K562 (cell line): ENCODE measurements around the gene SLC25A33. TPM values are rescaled to one million over a fixed set of nuclear protein-coding genes. Genes with fewer than 3 reads are reported as not detected.

Experiments
- C11orf30 ChIP-seq: fragments of 450-650 bp; IDR thresholded peaks from 2 replicates; pipeline ENCODE4 v1.6.1; 2016; ENCODE audit warnings: low read depth, mild to moderate bottlenecking
- CBFB ChIP-seq: sonication (generic); formaldehyde crosslinking; IDR thresholded peaks from 2 replicates; pipeline ENCODE4 v1.4.0; 2020; ENCODE audit warnings: mild to moderate bottlenecking, missing genetic modification reagents
- HLTF ChIP-seq: fragments of 450-650 bp; IDR thresholded peaks from 2 replicates; pipeline ENCODE4 v1.6.1; 2016
- MTA1 ChIP-seq: fragments of 450-650 bp; IDR thresholded peaks from 2 replicates; pipeline ENCODE4 v1.6.1; 2017; ENCODE audit warnings: borderline replicate concordance
- MTF1 ChIP-seq: fragments of 250-450 bp; sonication (Bioruptor Pico); IDR thresholded peaks from 2 replicates; pipeline ENCODE4 v1.9.0; 2021; ENCODE audit warnings: moderate library complexity, mild to moderate bottlenecking, inconsistent platforms, borderline replicate concordance
- NBN ChIP-seq: fragments of 450-650 bp; IDR thresholded peaks from 2 replicates; pipeline ENCODE4 v1.6.1; 2016; ENCODE audit warnings: low read depth, mild to moderate bottlenecking
- NFIC ChIP-seq: fragments of 450-650 bp; IDR thresholded peaks from 2 replicates; pipeline ENCODE4 v1.6.1; 2017; ENCODE audit warnings: mild to moderate bottlenecking, inconsistent platforms
- PTRF ChIP-seq: fragments of 450-650 bp; IDR thresholded peaks from 2 replicates; pipeline ENCODE4 v1.6.1; 2016; ENCODE audit warnings: mild to moderate bottlenecking, missing genetic modification characterization, missing compliant biosample characterization
- SMAD4 ChIP-seq: fragments of 250-450 bp; sonication (Bioruptor Pico); conservative IDR thresholded peaks from 2 replicates; pipeline ENCODE4 v1.8.0; 2021; ENCODE audit warnings: inconsistent platforms, mild to moderate bottlenecking, moderate library complexity
- TCF7L2 ChIP-seq: fragments of 150-350 bp; IDR thresholded peaks from 2 replicates; pipeline ENCODE4 v1.6.1; 2016; ENCODE audit warnings: low read depth, mild to moderate bottlenecking, low read length, moderate library complexity
- XRCC5 ChIP-seq: fragments of 200-400 bp; formaldehyde crosslinking; IDR thresholded peaks from 2 replicates; pipeline ENCODE4 v1.6.1; 2017; ENCODE audit warnings: low read depth, mild to moderate bottlenecking, low read length
- YY1 ChIP-seq, 3 experiments: IDR thresholded peaks; 2 replicates each; pipeline ENCODE4 v1.6.1; 2011; ENCODE audit warnings: low read length in 2 of 3, mild to moderate bottlenecking in 2 of 3, moderate library complexity in 2 of 3, borderline replicate concordance in 1 of 3, control low read depth in 1 of 3, low read depth in 1 of 3; ENCODE audit not compliant: insufficient read depth in 3 of 3, insufficient replicate concordance in 2 of 3, control insufficient read depth in 1 of 3, insufficient read length in 1 of 3; ENCODE audit errors: extremely low read depth in 1 of 3
- ZNF217 ChIP-seq: sonication (generic); formaldehyde crosslinking; IDR thresholded peaks from 2 replicates; pipeline ENCODE4 v1.8.0; 2022; ENCODE audit warnings: mild to moderate bottlenecking, missing genetic modification reagents
- polyA plus RNA-seq, 8 experiments: library from polyadenylated mRNA; depleted of rRNA in 4 of 8; stranded (reverse) in 5 of 8; unstranded in 3 of 8; fragments of >200 nt; fragmentation: Nextera tagmentation in 2 of 8; fragmentation: Illumina TruSeq in 1 of 8; extraction: Ambion mirVana in 2 of 8; extraction: Trizol in 1 of 8; gene quantifications; 2 replicates each; pipeline versions ENCODE4 v1.2.1 to v1.2.3, GENCODE V29; 2011 to 2014; ENCODE audit warnings: inconsistent platforms in 1 of 8, missing spikeins in 1 of 8
- total RNA-seq, 7 experiments: library from RNA; depleted of rRNA in 6 of 7; stranded (reverse); fragments of >200 nt in 6 of 7; fragmentation: Illumina TruSeq in 2 of 7; extraction: Trizol in 2 of 7; gene quantifications; 2 replicates each; pipeline versions ENCODE4 v1.2.1 to v1.2.3, GENCODE V29; 2011 to 2021; ENCODE audit warnings: low replicate concordance in 1 of 7
- TF ChIP-seq, protein P1 (sequence below): IDR thresholded peaks from 2 replicates; pipeline ENCODE4 v1.6.1; 2014; ENCODE audit warnings: antibody characterized with exemption
- TF ChIP-seq, protein P2 (sequence below): fragments of 200-800 bp; sonication (Bioruptor generic); IDR thresholded peaks from 2 replicates; pipeline ENCODE4 v1.6.1; 2016; ENCODE audit warnings: missing genetic modification characterization, missing compliant biosample characterization
- TF ChIP-seq, protein P3 (sequence below): sonication (generic); formaldehyde crosslinking; IDR thresholded peaks from 2 replicates; pipeline ENCODE4 v1.8.0; 2022; ENCODE audit warnings: mild to moderate bottlenecking, missing genetic modification reagents
- TF ChIP-seq, protein P4 (sequence below): fragments of 450-650 bp; IDR thresholded peaks from 2 replicates; pipeline ENCODE4 v1.6.1; 2017; ENCODE audit warnings: antibody characterized with exemption, mild to moderate bottlenecking

The SLC25A33 gene
- total and polyA plus RNA-seq, 9 of the 15 experiments (the other 6 are each of a cell fraction or from before 2014, with no cell fraction given): 3.2 to 23.5 (median 17.5) TPM

DNA sequence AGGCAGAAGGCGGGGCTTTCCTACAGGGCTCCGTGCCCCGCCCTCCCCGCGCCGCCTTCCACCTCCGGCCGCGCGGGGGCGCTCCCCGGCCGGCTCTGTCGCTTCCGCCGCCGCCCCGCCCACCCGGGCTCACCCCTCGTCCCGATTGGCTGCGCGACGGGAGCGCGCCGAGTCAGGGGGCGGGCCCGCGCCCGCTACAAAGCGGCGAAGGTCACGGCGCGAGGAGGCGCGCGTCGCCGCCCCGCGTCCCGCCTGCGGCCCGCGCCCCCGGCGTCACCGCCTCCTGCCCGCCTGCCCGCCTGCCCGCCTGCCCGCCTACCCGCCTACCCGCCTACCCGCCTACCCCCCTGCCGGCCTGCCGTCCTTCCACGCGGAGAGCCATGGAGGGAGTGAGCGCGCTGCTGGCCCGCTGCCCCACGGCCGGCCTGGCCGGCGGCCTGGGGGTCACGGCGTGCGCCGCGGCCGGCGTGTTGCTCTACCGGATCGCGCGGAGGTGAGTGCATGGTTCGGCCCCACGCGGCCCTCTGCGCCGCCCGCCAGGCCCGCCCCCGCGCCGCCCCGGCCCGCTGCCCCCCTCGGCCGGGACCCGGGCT is 49.4 kb downstream of the SLC25A33 start, which contains the start of gene TMEM201 (continued):
- TF ChIP-seq YY1 (IDR thresholded peaks at IDR 0.05; ENCODE audit: borderline replicate concordance in 1 of 3, control insufficient read depth in 1 of 3, extremely low read depth in 1 of 3, insufficient read depth in 3 of 3, insufficient read length in 1 of 3, insufficient replicate concordance in 2 of 3, low read depth in 1 of 3, low read length in 2 of 3): peak in 2 of 3 experiments; percentile 29 to 41
- no peak for TF ChIP-seq NBN
- TF ChIP-seq SMAD4 (CRISPR knock-in tag): peak; percentile 75
- TF ChIP-seq MTA1: no peak
- TF ChIP-seq NFIC: 0 out of 2 replicates have a peak, but pooled peaks have one; percentile 8
- no peak for TF ChIP-seq TCF7L2
- TF ChIP-seq, protein P1, sequence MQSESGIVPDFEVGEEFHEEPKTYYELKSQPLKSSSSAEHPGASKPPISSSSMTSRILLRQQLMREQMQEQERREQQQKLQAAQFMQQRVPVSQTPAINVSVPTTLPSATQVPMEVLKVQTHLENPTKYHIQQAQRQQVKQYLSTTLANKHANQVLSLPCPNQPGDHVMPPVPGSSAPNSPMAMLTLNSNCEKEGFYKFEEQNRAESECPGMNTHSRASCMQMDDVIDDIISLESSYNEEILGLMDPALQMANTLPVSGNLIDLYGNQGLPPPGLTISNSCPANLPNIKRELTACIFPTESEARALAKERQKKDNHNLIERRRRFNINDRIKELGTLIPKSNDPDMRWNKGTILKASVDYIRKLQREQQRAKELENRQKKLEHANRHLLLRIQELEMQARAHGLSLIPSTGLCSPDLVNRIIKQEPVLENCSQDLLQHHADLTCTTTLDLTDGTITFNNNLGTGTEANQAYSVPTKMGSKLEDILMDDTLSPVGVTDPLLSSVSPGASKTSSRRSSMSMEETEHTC: no peak
- no peak for TF ChIP-seq XRCC5
- TF ChIP-seq C11orf30: no peak
- TF ChIP-seq, protein P2, sequence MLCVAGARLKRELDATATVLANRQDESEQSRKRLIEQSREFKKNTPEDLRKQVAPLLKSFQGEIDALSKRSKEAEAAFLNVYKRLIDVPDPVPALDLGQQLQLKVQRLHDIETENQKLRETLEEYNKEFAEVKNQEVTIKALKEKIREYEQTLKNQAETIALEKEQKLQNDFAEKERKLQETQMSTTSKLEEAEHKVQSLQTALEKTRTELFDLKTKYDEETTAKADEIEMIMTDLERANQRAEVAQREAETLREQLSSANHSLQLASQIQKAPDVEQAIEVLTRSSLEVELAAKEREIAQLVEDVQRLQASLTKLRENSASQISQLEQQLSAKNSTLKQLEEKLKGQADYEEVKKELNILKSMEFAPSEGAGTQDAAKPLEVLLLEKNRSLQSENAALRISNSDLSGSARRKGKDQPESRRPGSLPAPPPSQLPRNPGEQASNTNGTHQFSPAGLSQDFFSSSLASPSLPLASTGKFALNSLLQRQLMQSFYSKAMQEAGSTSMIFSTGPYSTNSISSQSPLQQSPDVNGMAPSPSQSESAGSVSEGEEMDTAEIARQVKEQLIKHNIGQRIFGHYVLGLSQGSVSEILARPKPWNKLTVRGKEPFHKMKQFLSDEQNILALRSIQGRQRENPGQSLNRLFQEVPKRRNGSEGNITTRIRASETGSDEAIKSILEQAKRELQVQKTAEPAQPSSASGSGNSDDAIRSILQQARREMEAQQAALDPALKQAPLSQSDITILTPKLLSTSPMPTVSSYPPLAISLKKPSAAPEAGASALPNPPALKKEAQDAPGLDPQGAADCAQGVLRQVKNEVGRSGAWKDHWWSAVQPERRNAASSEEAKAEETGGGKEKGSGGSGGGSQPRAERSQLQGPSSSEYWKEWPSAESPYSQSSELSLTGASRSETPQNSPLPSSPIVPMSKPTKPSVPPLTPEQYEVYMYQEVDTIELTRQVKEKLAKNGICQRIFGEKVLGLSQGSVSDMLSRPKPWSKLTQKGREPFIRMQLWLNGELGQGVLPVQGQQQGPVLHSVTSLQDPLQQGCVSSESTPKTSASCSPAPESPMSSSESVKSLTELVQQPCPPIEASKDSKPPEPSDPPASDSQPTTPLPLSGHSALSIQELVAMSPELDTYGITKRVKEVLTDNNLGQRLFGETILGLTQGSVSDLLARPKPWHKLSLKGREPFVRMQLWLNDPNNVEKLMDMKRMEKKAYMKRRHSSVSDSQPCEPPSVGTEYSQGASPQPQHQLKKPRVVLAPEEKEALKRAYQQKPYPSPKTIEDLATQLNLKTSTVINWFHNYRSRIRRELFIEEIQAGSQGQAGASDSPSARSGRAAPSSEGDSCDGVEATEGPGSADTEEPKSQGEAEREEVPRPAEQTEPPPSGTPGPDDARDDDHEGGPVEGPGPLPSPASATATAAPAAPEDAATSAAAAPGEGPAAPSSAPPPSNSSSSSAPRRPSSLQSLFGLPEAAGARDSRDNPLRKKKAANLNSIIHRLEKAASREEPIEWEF: no peak
- TF ChIP-seq, protein P3, sequence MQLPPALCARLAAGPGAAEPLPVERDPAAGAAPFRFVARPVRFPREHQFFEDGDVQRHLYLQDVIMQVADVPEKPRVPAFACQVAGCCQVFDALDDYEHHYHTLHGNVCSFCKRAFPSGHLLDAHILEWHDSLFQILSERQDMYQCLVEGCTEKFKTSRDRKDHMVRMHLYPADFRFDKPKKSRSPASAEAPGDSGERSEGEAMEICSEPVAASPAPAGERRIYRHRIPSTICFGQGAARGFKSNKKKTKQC (CRISPR knock-in tag): no peak
- no peak for TF ChIP-seq CBFB
- no peak for TF ChIP-seq MTF1 (CRISPR knock-in tag)
- no peak for TF ChIP-seq ZNF217
- TF ChIP-seq HLTF: no peak
- TF ChIP-seq PTRF (tag): no peak
- TF ChIP-seq, protein P4, sequence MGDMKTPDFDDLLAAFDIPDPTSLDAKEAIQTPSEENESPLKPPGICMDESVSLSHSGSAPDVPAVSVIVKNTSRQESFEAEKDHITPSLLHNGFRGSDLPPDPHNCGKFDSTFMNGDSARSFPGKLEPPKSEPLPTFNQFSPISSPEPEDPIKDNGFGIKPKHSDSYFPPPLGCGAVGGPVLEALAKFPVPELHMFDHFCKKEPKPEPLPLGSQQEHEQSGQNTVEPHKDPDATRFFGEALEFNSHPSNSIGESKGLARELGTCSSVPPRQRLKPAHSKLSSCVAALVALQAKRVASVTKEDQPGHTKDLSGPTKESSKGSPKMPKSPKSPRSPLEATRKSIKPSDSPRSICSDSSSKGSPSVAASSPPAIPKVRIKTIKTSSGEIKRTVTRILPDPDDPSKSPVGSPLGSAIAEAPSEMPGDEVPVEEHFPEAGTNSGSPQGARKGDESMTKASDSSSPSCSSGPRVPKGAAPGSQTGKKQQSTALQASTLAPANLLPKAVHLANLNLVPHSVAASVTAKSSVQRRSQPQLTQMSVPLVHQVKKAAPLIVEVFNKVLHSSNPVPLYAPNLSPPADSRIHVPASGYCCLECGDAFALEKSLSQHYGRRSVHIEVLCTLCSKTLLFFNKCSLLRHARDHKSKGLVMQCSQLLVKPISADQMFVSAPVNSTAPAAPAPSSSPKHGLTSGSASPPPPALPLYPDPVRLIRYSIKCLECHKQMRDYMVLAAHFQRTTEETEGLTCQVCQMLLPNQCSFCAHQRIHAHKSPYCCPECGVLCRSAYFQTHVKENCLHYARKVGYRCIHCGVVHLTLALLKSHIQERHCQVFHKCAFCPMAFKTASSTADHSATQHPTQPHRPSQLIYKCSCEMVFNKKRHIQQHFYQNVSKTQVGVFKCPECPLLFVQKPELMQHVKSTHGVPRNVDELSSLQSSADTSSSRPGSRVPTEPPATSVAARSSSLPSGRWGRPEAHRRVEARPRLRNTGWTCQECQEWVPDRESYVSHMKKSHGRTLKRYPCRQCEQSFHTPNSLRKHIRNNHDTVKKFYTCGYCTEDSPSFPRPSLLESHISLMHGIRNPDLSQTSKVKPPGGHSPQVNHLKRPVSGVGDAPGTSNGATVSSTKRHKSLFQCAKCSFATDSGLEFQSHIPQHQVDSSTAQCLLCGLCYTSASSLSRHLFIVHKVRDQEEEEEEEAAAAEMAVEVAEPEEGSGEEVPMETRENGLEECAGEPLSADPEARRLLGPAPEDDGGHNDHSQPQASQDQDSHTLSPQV: 0 out of 2 replicates have a peak, but pooled peaks have one; percentile 35
